T-helper 2 cell (primary cell): ENCODE data around the gene GUCY2D.

Experiments
- DNase-seq, 5 experiments: peaks; one replicate each; pipeline versions ENCODE4 v3.0.0 to v3.0.0-alpha.2; 2012 to 2022

Gene GUCY2D

GRCh38 chr17:8068736-8069586, 66.5 kb downstream of the GUCY2D start:
- DNase-seq: no peak

- no peak for DNase-seq
These were observed 67.1 kb downstream of the GUCY2D start for GRCh38 chr17:8069587-8069860.
